ENCODE measurements around the gene ZFAND3. TPM values are rescaled to one million over a fixed set of nuclear protein-coding genes. Genes with fewer than 3 reads are reported as not detected.

The ZFAND3 gene
- total RNA-seq, 1 donor from 2014 or later, result 89.6 TPM

- DNase-seq (ENCODE audit: low spot score), result peak; percentile 82
Observed at GRCh38 chr6:38179794-38180430, 360.4 kb downstream of the ZFAND3 start.

GRCh38 chr6:38180586-38180985 is 361.1 kb downstream of the ZFAND3 start:
- peak; percentile 81 for DNase-seq (ENCODE audit: low spot score)

GRCh38 chr6:38182426-38182825 is 362.9 kb downstream of the ZFAND3 start:
- DNase-seq (ENCODE audit: low spot score), result peak; percentile 33

GRCh38 chr6:38183856-38184584 is 364.5 kb downstream of the ZFAND3 start:
- peak; percentile 74 for DNase-seq (ENCODE audit: low spot score)

GRCh38 chr6:38184585-38185080 is 365.1 kb downstream of the ZFAND3 start:
- DNase-seq (ENCODE audit: low spot score), result peak; percentile 62

GRCh38 chr6:38185244-38185643 is 365.7 kb downstream of the ZFAND3 start:
- DNase-seq (ENCODE audit: low spot score), result peak; percentile 24

GRCh38 chr6:38185752-38186151 is 366.2 kb downstream of the ZFAND3 start:
- DNase-seq (ENCODE audit: low spot score), result peak; percentile 57

- DNase-seq (ENCODE audit: low spot score), result peak; percentile 74
Observed at GRCh38 chr6:38187325-38187724, 367.8 kb downstream of the ZFAND3 start.

- DNase-seq (ENCODE audit: low spot score), result peak; percentile 77
Observed at GRCh38 chr6:38187811-38188590, 368.5 kb downstream of the ZFAND3 start.

GRCh38 chr6:38188677-38189335 is 369.3 kb downstream of the ZFAND3 start:
- peak; percentile 67 for DNase-seq (ENCODE audit: low spot score)

- peak; percentile 53 for DNase-seq (ENCODE audit: low spot score)
Observed at GRCh38 chr6:38191418-38191817, 371.9 kb downstream of the ZFAND3 start.

GRCh38 chr6:38192011-38192410 is 372.5 kb downstream of the ZFAND3 start:
- DNase-seq (ENCODE audit: low spot score), result peak; percentile 53

- DNase-seq (ENCODE audit: low spot score), result peak; percentile 43
Observed at GRCh38 chr6:38192487-38192886, 373.0 kb downstream of the ZFAND3 start.

- peak; percentile 68 for DNase-seq (ENCODE audit: low spot score)
Observed at GRCh38 chr6:38193051-38193450, 373.5 kb downstream of the ZFAND3 start.

GRCh38 chr6:38193481-38194281 is 374.2 kb downstream of the ZFAND3 start:
- peak; percentile 5 for DNase-seq (ENCODE audit: low spot score)

GRCh38 chr6:38194282-38194572 is 374.7 kb downstream of the ZFAND3 start:
- DNase-seq (ENCODE audit: low spot score), result no peak

- DNase-seq (ENCODE audit: low spot score), result no peak
Observed at GRCh38 chr6:38194589-38194988, 375.1 kb downstream of the ZFAND3 start.

GRCh38 chr6:38195113-38195635 is 375.6 kb downstream of the ZFAND3 start:
- no peak for DNase-seq (ENCODE audit: low spot score)

GRCh38 chr6:38198219-38198618 is 378.7 kb downstream of the ZFAND3 start:
- DNase-seq (ENCODE audit: low spot score), result no peak
